ENCODE data around the gene ZNF775. TPM values are rescaled to one million over a fixed set of nuclear protein-coding genes. Genes with fewer than 3 reads are reported as not detected.

ZNF775 gene
- polyA plus RNA-seq, 1 donor (not counting 4 experiments of a cell fraction or from before 2014, with no cell fraction given): 1.0 TPM

GRCh38 chr7:150368884-150369747, 10.0 kb upstream of the ZNF775 start:
- peaks cover 28% of the 10 kb centered on the region for H3K4me1 ChIP-seq (ENCODE audit: control insufficient read depth, extremely low read depth, insufficient read depth, low read length)
- dilution Hi-C loops (cut with MboI; ENCODE audit: extremely low pct_ligation_motif_present, low sequenced_read_pairs): no loop called here
- H3K9me1 ChIP-seq (ENCODE audit: control insufficient read depth, extremely low read depth, insufficient read depth, low read length): no peaks in the 10 kb centered on the region
- DNase-seq (ENCODE audit: low read depth, low spot score) (no peak), FAIRE-seq (no peak)
- peak overlapping the region; percentile 72 to 80 (median 76) for H3K4me3 ChIP-seq (ENCODE audit: control insufficient read depth in 2 of 3, extremely low read depth in 1 of 3, insufficient read depth in 2 of 3, low read depth in 1 of 3, low read length in 3 of 3)
- peak overlapping the region; percentile 80 for H3K9ac ChIP-seq (ENCODE audit: control insufficient read depth, extremely low read depth, insufficient read depth, low read length)
- no peaks in the 10 kb centered on the region for H3K79me2 ChIP-seq (ENCODE audit: control insufficient read depth, insufficient read depth, low read length)
- no peaks in the 10 kb centered on the region for H3K9me3 ChIP-seq (ENCODE audit: control insufficient read depth, low read depth, low read length)
- peak overlapping the region; percentile 20 for H3K27ac ChIP-seq (ENCODE audit: control insufficient read depth, insufficient read depth, low read length)
- no peaks in the 10 kb centered on the region for H3K27me3 ChIP-seq (ENCODE audit: control insufficient read depth, extremely low read depth, insufficient read depth, low read length)
- peak overlapping the region; percentile 96 for H3K4me2 ChIP-seq (ENCODE audit: control insufficient read depth, extremely low read depth, insufficient read depth, low read depth, low read length)
- H2AFZ ChIP-seq (ENCODE audit: control insufficient read depth, low read length): peak overlapping the region; percentile 77
- peaks cover 1 to 5% of the 10 kb centered on the region in 2 experiments for H3K36me3 ChIP-seq (ENCODE audit: control insufficient read depth in 2 of 2, extremely low read depth in 1 of 2, insufficient read depth in 2 of 2, low read length in 2 of 2)
- no peaks in the 10 kb centered on the region for H4K20me1 ChIP-seq (ENCODE audit: control insufficient read depth, extremely low read depth, insufficient read depth, low read length)
- TF ChIP-seq EZH2 (IDR thresholded peaks at IDR 0.05; ENCODE audit: low read length) (no peak), CTCF (optimal IDR thresholded peaks at IDR 0.05 in 1 of 3, IDR thresholded peaks at IDR 0.05 in 1 of 3, conservative IDR thresholded peaks at IDR 0.05 in 1 of 3; ENCODE audit: extremely low read depth in 1 of 3, insufficient read depth in 2 of 3, low read length in 3 of 3) (no peak)

GRCh38 chr7:150369748-150370501, 9.2 kb upstream of the ZNF775 start:
- no peaks in the 10 kb centered on the region for H3K9me3 ChIP-seq (ENCODE audit: control insufficient read depth, low read depth, low read length)
- peak overlapping the region; percentile 96 for H3K4me2 ChIP-seq (ENCODE audit: control insufficient read depth, extremely low read depth, insufficient read depth, low read depth, low read length)
- H3K4me3 ChIP-seq (ENCODE audit: control insufficient read depth in 2 of 3, extremely low read depth in 1 of 3, insufficient read depth in 2 of 3, low read depth in 1 of 3, low read length in 3 of 3): peak overlapping the region; percentile 72 to 80 (median 76)
- peaks cover 3% of the 10 kb centered on the region for H4K20me1 ChIP-seq (ENCODE audit: control insufficient read depth, extremely low read depth, insufficient read depth, low read length)
- H3K36me3 ChIP-seq (ENCODE audit: control insufficient read depth in 2 of 2, extremely low read depth in 1 of 2, insufficient read depth in 2 of 2, low read length in 2 of 2): peaks cover 1 to 5% of the 10 kb centered on the region in 2 experiments
- H2AFZ ChIP-seq (ENCODE audit: control insufficient read depth, low read length): no peak overlapping the region
- peak overlapping the region; percentile 80 for H3K9ac ChIP-seq (ENCODE audit: control insufficient read depth, extremely low read depth, insufficient read depth, low read length)
- peaks cover 28% of the 10 kb centered on the region for H3K4me1 ChIP-seq (ENCODE audit: control insufficient read depth, extremely low read depth, insufficient read depth, low read length)
- dilution Hi-C loops (cut with MboI; ENCODE audit: extremely low pct_ligation_motif_present, low sequenced_read_pairs): no loop called here
- DNase-seq (ENCODE audit: low read depth, low spot score) (no peak), FAIRE-seq (no peak)
- H3K27me3 ChIP-seq (ENCODE audit: control insufficient read depth, extremely low read depth, insufficient read depth, low read length): no peaks in the 10 kb centered on the region
- H3K27ac ChIP-seq (ENCODE audit: control insufficient read depth, insufficient read depth, low read length): no peak overlapping the region
- H3K79me2 ChIP-seq (ENCODE audit: control insufficient read depth, insufficient read depth, low read length): no peaks in the 10 kb centered on the region
- no peak for TF ChIP-seq EZH2 (IDR thresholded peaks at IDR 0.05; ENCODE audit: low read length)
- no peak for TF ChIP-seq CTCF (optimal IDR thresholded peaks at IDR 0.05 in 1 of 3, IDR thresholded peaks at IDR 0.05 in 1 of 3, conservative IDR thresholded peaks at IDR 0.05 in 1 of 3; ENCODE audit: extremely low read depth in 1 of 3, insufficient read depth in 2 of 3, low read length in 3 of 3)
- no peaks in the 10 kb centered on the region for H3K9me1 ChIP-seq (ENCODE audit: control insufficient read depth, extremely low read depth, insufficient read depth, low read length)

All from keratinocyte (primary cell).